ENCODE data around the gene CHD9NB. TPM values are rescaled to one million over a fixed set of nuclear protein-coding genes. Genes with fewer than 3 reads are reported as not detected.
"Not testable (repeated sequence)": the region's sequence is repeated elsewhere in the genome, so short reads cannot be mapped to it uniquely, and the experiment has no call there.

The CHD9NB gene
- total RNA-seq, 4 donors from 2014 or later: 0.19 to 1.2 (median 0.42) TPM

- Histone ChIP-seq H3K36me3 (no peaks in the 10 kb centered on the region), H3K4me1 (peaks cover 27 to 50% (median 35%) of the 10 kb centered on the region in 4 donors), H3K9me3 (no peaks in the 10 kb centered on the region), H3K27ac (replicated peaks in 1 of 4) (peak overlapping the region; percentile 72 to 89 (median 78)), H3K4me3 (peak overlapping the region; percentile 63 to 92 (median 68)), H3K27me3 (no peaks in the 10 kb centered on the region)
- 45% methylated on average over 10 of the region's 10 CpGs for WGBS
- TF ChIP-seq POLR2AphosphoS5 (IDR thresholded peaks at IDR 0.05) (peak in 1 of 2 donors; percentile 29), EP300 (IDR thresholded peaks at IDR 0.05) (no peak)
- DNase-seq (ENCODE audit: extremely low spot score): no peak
- intact Hi-C loops (cut with DNase I): loop anchor here (2.0 to 10.0 kb wide), 4 partner anchors 37 to 229 kb away; no protein-coding TSS in a partner anchor
Observed at GRCh38 chr16:53055541-53056391, 3.1 kb upstream of the CHD9NB start.

- WGBS: 0% methylated on average over 17 of the region's 62 CpGs
- H3K4me3 ChIP-seq: peak within 1 kb of the TSS; percentile 63 to 92 (median 68)
- no peaks in the 10 kb centered on the region for H3K27me3 ChIP-seq
- H3K9me3 ChIP-seq: no peaks in the 10 kb centered on the region
- H3K27ac ChIP-seq (replicated peaks in 1 of 4): peak within 1 kb of the TSS; percentile 72 to 89 (median 78)
- H3K36me3 ChIP-seq: no peaks in the 10 kb centered on the region
- TF ChIP-seq POLR2AphosphoS5 (IDR thresholded peaks at IDR 0.05) (peak; percentile 67 to 70), EP300 (IDR thresholded peaks at IDR 0.05) (no peak), CTCF (IDR thresholded peaks at IDR 0.05) (peak in 2 of 3 experiments; percentile 96 to 99), POLR2A (IDR thresholded peaks at IDR 0.05; ENCODE audit: low read depth) (no peak)
- peak; percentile 96 for DNase-seq (ENCODE audit: extremely low spot score)
- peaks cover 27 to 50% (median 35%) of the 10 kb centered on the region in 4 donors for H3K4me1 ChIP-seq
- intact Hi-C loops (cut with DNase I): loop anchor here (2.0 to 10.0 kb wide), 5 partner anchors 37 to 230 kb away; no protein-coding TSS in a partner anchor
Observed at GRCh38 chr16:53054670-53055485, 2.2 kb upstream of the CHD9NB start, which contains the start of gene CHD9. CHD9 (plus strand) TSS chr16:53054991; CDS start chr16:53156090, 101,099 bp downstream.

DNA sequence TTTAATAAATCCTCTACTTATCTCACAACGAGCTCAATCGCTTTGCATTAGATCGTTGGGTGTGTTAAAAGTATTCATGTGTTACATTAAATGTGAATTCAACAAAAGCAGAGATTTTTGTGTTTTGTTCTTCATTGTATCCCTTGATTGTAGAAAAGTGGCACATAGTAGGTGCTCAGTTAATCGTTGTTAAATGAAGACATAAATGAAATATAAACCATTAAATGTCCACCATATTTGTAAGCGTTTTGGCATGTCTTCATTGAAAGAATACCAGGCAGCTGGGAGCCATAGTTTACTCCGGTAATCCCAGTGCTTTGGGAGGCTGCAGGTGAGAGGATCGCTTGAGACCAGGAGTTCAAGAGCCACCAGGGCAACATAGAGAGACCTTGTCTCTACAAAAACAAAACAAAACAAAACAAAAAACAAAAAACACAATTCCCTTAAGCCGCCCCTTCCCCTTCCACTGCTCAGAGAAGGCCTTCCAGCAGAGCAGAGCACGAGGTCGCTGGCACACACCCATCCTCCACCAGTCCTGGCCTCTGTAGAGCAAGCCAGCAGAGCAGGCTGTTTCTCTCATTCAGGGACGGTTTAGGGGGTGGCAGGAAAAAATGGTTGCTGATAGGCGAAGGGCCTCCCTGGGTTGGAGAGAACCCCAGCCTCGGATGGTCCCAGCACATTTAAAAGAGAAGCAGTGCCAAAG, 1.4 kb upstream of the CHD9NB start:
- Histone ChIP-seq H3K27me3 (no peaks in the 10 kb centered on the region), H3K9me3 (no peaks in the 10 kb centered on the region), H3K4me3 (peak overlapping the region; percentile 63 to 92 (median 68)), H3K27ac (replicated peaks in 1 of 4) (peak overlapping the region; percentile 72 to 89 (median 78)), H3K4me1 (peaks cover 27 to 50% (median 35%) of the 10 kb centered on the region in 4 donors), H3K36me3 (no peaks in the 10 kb centered on the region)
- TF ChIP-seq POLR2A (IDR thresholded peaks at IDR 0.05; ENCODE audit: low read depth): no peak
- TF ChIP-seq POLR2AphosphoS5 (IDR thresholded peaks at IDR 0.05): no peak
- no peak for TF ChIP-seq CTCF (IDR thresholded peaks at IDR 0.05)
- TF ChIP-seq EP300 (IDR thresholded peaks at IDR 0.05): no peak
- WGBS: 58% methylated on average over 13 of the region's 13 CpGs
- DNase-seq (ENCODE audit: extremely low spot score): no peak
- intact Hi-C loops (cut with DNase I): loop anchor here (2.0 to 10.0 kb wide), 5 partner anchors 77 to 231 kb away; no protein-coding TSS in a partner anchor

GRCh38 chr16:53051255-53051654, 1.4 kb downstream of the CHD9NB start:
- H3K9me3 ChIP-seq; DNase-seq (ENCODE audit: extremely low spot score); H3K4me3 ChIP-seq; H3K27ac ChIP-seq (replicated peaks in 1 of 4); H3K36me3 ChIP-seq: not testable (repeated sequence)
- whole genome bisulfite sequencing: 91% methylated on average over 4 of the region's 4 CpGs
- H3K27me3 ChIP-seq: peaks cover 0 to 16% (median 0%) of the 10 kb centered on the region in 4 donors
- intact Hi-C loops (cut with DNase I): loop anchor here (5.0 to 10.0 kb wide), 2 partner anchors 156 to 234 kb away; no protein-coding TSS in a partner anchor
- peaks cover 15 to 32% (median 21%) of the 10 kb centered on the region in 4 donors for H3K4me1 ChIP-seq

Data from esophagus muscularis mucosa (tissue), 4 donors.